Heart right ventricle (tissue), 16 donors: ENCODE results near the gene TTC7B. TPM values are rescaled to one million over a fixed set of nuclear protein-coding genes. Genes with fewer than 3 reads are reported as not detected.

ENCODE experiments used
- ATAC-seq, 8 donors: fragments of 200-7000 bp; cut with Tn5 transposase; one replicate each; pipeline ENCODE4 v1.9.1; 2020; ENCODE audit warnings: mild to moderate bottlenecking in 8 of 8, moderate library complexity in 8 of 8, moderate number of reproducible peaks in 1 of 8
- DNase-seq, 2 donors: peaks; one replicate each; pipeline ENCODE4 v3.0.0-alpha.2; 2020
- H3K27ac ChIP-seq, 10 donors: fragments of 200-600 bp; sonication (generic) in 2 of 10; one replicate each; pipeline versions ENCODE4 v1.5.0 to v1.8.0; 2020 to 2022; ENCODE audit warnings: mild to moderate bottlenecking in 3 of 10
- H3K27me3 ChIP-seq, 7 donors: fragments of 200-600 bp; one replicate each; pipeline ENCODE4 v1.8.0; 2021 to 2022; ENCODE audit warnings: mild to moderate bottlenecking in 2 of 7
- H3K36me3 ChIP-seq, 9 donors: fragments of 200-600 bp; sonication (generic) in 1 of 9; one replicate each; pipeline versions ENCODE4 v1.5.0 to v1.8.0; 2020 to 2022; ENCODE audit warnings: mild to moderate bottlenecking in 2 of 9
- H3K4me1 ChIP-seq, 9 donors: fragments of 200-600 bp; sonication (generic) in 1 of 9; one replicate each; pipeline versions ENCODE4 v1.5.0 to v1.8.0; 2020 to 2022; ENCODE audit warnings: mild to moderate bottlenecking in 4 of 9
- H3K4me3 ChIP-seq, 10 donors: fragments of 200-600 bp; sonication (generic) in 2 of 10; one replicate each; pipeline versions ENCODE4 v1.5.0 to v1.8.0; 2020 to 2022; ENCODE audit warnings: mild to moderate bottlenecking in 7 of 10, moderate library complexity in 2 of 10
- H3K9me3 ChIP-seq, 11 donors: fragments of 200-600 bp in 10 of 11; sonication (generic) in 2 of 11; one replicate each; pipeline versions ENCODE4 v1.5.0 to v1.8.0; 2013 to 2022; ENCODE audit warnings: mild to moderate bottlenecking in 2 of 11, control low read depth in 1 of 11, moderate library complexity in 1 of 11
- CTCF ChIP-seq, 9 donors: fragments of 200-600 bp; sonication (generic) in 2 of 9; IDR thresholded peaks; one replicate each; pipeline versions ENCODE4 v1.5.0 to v1.8.0; 2021 to 2022; ENCODE audit warnings: antibody characterized with exemption in 9 of 9, mild to moderate bottlenecking in 5 of 9, moderate library complexity in 1 of 9
- WGBS, 2 donors: extraction: QIAGEN DNeasy Blood & Tissue Kit; methylation state at CpG; one replicate each; pipeline ENCODE4 v1.1.7; 2013; ENCODE audit warnings: inconsistent platforms in 1 of 2; 5-methylcytosine and 5-hydroxymethylcytosine counted together
- intact Hi-C, 10 donors: fragments of 100-400 bp; cut with DNase I; formaldehyde crosslinking; loops; one replicate each; pipeline versions ENCODE4 v1.11.1 to v1.14.2; 2022
- polyA plus RNA-seq, 2 donors: library from polyadenylated mRNA; stranded (reverse); fragments of 200-250 nt; gene quantifications; one replicate each; pipeline ENCODE4 v1.2.3, GENCODE V29; 2013
- total RNA-seq, 10 donors: library from RNA; stranded (reverse); fragmentation: NEBNext Ultra II Directional in 3 of 10; extraction: Animal tissue kit (Norgen Biotek cat#: 25700) in 3 of 10; gene quantifications; one replicate each; pipeline versions ENCODE4 v1.2.1 to v1.2.4, GENCODE V29; 2021 to 2023
- donor health status: Arrhythmogenic right ventricular cardiomyopathy.
- donor health status: ischemic (EF 13 %, LVEDD 7.1; RV severe dilation, severe dysfunction).
- donor health status: healthy with polysubstance abuse.
- donor health status: DM: no; HTN: yes; CAD: no.
- donor health status: DM: no; HTN: no; CAD: no.
- donor health status: ischemic (EF 25% LVEDD 6.9; RV normal size, moderate dysfunction).
- donor health status: ischemic (EF 25% LVEDD 5.7; RV mildly dilated, moderate dysfunction).
- donor health status: healthy.
- donor health status: DM: yes; HTN: yes; CAD: no.
- donor health status: Ischemic cardiomyopathy.
- donor health status: ischemic (EF 35%, LVEDD 5.7; RV mildly dilated, moderate dysfunction).
- donor health status: nonischemic (EF 11% LVEDD 7.7; RV severe dilation, severe dysfunction).
- donor health status: DM: yes; HTN: yes; CAD: no.
- donor health status: PGD.
- donor health status: ischemic (EF 29% LVEDD 5.4; RV normal size, mild dysfunction).
- donor health status: nonischemic (EF 23%, LVEDD 6.1; RV moderate dilation, normal function).

TTC7B gene
- total and polyA plus RNA-seq, 12 donors = 23.0 to 79.4 (median 65.5) TPM

- intact Hi-C loops = no loop called here
- no peaks in the 10 kb centered on the region for H3K4me1 ChIP-seq
- H3K4me3 ChIP-seq = no peak overlapping the region
- 71 to 89% methylated on average over 11 of the region's 11 CpGs for WGBS, 2 donors
- no peaks in the 10 kb centered on the region for H3K9me3 ChIP-seq
- ATAC-seq (peak in 3 of 8 donors; percentile 16 to 28 (median 27)), DNase-seq (no peak)
- H3K27ac ChIP-seq = no peak overlapping the region
- H3K36me3 ChIP-seq = peaks cover 0 to 95% (median 18%) of the 10 kb centered on the region in 9 donors
- TF ChIP-seq CTCF (IDR thresholded peaks at IDR 0.05) = no peak
- H3K27me3 ChIP-seq = no peaks in the 10 kb centered on the region
Measured at GRCh38 chr14:90777830-90778485, 38.3 kb downstream of the TTC7B start.

GRCh38 chr14:90777358-90777757, 38.9 kb downstream of the TTC7B start:
- no peak for TF ChIP-seq CTCF (IDR thresholded peaks at IDR 0.05)
- intact Hi-C loops = no loop called here
- no peaks in the 10 kb centered on the region for H3K27me3 ChIP-seq
- WGBS, 2 donors = 71 to 80% methylated on average over 2 of the region's 2 CpGs
- no peaks in the 10 kb centered on the region for H3K9me3 ChIP-seq
- DNase-seq (no peak), ATAC-seq (peak in 1 of 8 donors; percentile 16)
- no peak overlapping the region for H3K27ac ChIP-seq
- H3K4me1 ChIP-seq = no peaks in the 10 kb centered on the region
- H3K4me3 ChIP-seq = no peak overlapping the region
- H3K36me3 ChIP-seq = peaks cover 0 to 95% (median 18%) of the 10 kb centered on the region in 9 donors

GRCh38 chr14:90775441-90775840, 40.8 kb downstream of the TTC7B start:
- no peaks in the 10 kb centered on the region for H3K27me3 ChIP-seq
- ATAC-seq (no peak), DNase-seq (no peak)
- intact Hi-C loops = no loop called here
- no peaks in the 10 kb centered on the region for H3K4me1 ChIP-seq
- H3K9me3 ChIP-seq = no peaks in the 10 kb centered on the region
- H3K4me3 ChIP-seq = no peak overlapping the region
- no peak overlapping the region for H3K27ac ChIP-seq
- peaks cover 0 to 94% (median 14%) of the 10 kb centered on the region in 9 donors for H3K36me3 ChIP-seq
- TF ChIP-seq CTCF (IDR thresholded peaks at IDR 0.05) = no peak
- WGBS, 2 donors = 95 to 99% methylated on average over 4 of the region's 4 CpGs

- no peak for TF ChIP-seq CTCF (IDR thresholded peaks at IDR 0.05)
- H3K36me3 ChIP-seq = peaks cover 0 to 93% (median 23%) of the 10 kb centered on the region in 9 donors
- H3K4me1 ChIP-seq = no peaks in the 10 kb centered on the region
- intact Hi-C loops = no loop called here
- H3K27me3 ChIP-seq = no peaks in the 10 kb centered on the region
- WGBS, 2 donors = 91 to 95% methylated on average over 5 of the region's 5 CpGs
- peaks cover 0 to 3% (median 0%) of the 10 kb centered on the region in 11 donors for H3K9me3 ChIP-seq
- no peak overlapping the region for H3K4me3 ChIP-seq
- DNase-seq (no peak), ATAC-seq (peak in 1 of 8 donors; percentile 36)
- no peak overlapping the region for H3K27ac ChIP-seq
Measured at GRCh38 chr14:90774316-90774715, 41.9 kb downstream of the TTC7B start.
